PFSK-1 (cell line): ENCODE results near the gene LAMA4.

Source experiments
- FOXP2 ChIP-seq: optimal IDR thresholded peaks from 2 replicates; pipeline ENCODE3; 2011; ENCODE audit warnings: borderline replicate concordance, control low read depth, inconsistent platforms; ENCODE audit not compliant: insufficient read depth; ENCODE audit errors: extremely low read length, extremely low read depth
- POLR2AphosphoS5 ChIP-seq: IDR thresholded peaks from 2 replicates; pipeline ENCODE4 v1.6.1; 2012; ENCODE audit warnings: low read depth, mild to moderate bottlenecking, control low read depth, low read length, moderate library complexity
- REST ChIP-seq, 2 experiments: IDR thresholded peaks; 2 replicates each; pipeline versions ENCODE4 v1.6.1 to v1.8.0; 2011 to 2012; ENCODE audit warnings: low read depth in 2 of 2, low read length in 2 of 2, control low read depth in 1 of 2, inconsistent platforms in 1 of 2, mild to moderate bottlenecking in 1 of 2, moderate library complexity in 1 of 2; ENCODE audit not compliant: insufficient read depth in 1 of 2
- TAF1 ChIP-seq: IDR thresholded peaks from 2 replicates; pipeline ENCODE4 v1.6.1; 2012; ENCODE audit warnings: low read length, control low read depth, borderline replicate concordance; ENCODE audit not compliant: insufficient read depth

- TF ChIP-seq REST (IDR thresholded peaks at IDR 0.05; ENCODE audit: insufficient read depth in 1 of 2, low read depth in 2 of 2, low read length in 2 of 2) (no peak), FOXP2 (no peak), POLR2AphosphoS5 (no peak), TAF1 (no peak)
Observed at GRCh38 chr6:112139052-112139451, 115.3 kb downstream of the LAMA4 start.
